WERI-Rb-1 (cell line): Measurements from ENCODE around the gene GALNT18.

Source experiments
- DNase-seq: peaks from one replicate; pipeline ENCODE4 v3.0.0-alpha.2; 2020
- H3K27ac ChIP-seq: fragments of 250-450 bp; sonication (Bioruptor Pico); 2 replicates; pipeline ENCODE4 v1.5.1; 2020; ENCODE audit warnings: mild to moderate bottlenecking, moderate library complexity
- H3K27me3 ChIP-seq: fragments of 250-450 bp; sonication (Bioruptor Pico); 2 replicates; pipeline ENCODE4 v1.5.1; 2021; ENCODE audit warnings: mild to moderate bottlenecking, low read depth, moderate library complexity; ENCODE audit not compliant: insufficient read depth, severe bottlenecking
- H3K36me3 ChIP-seq: fragments of 250-450 bp; sonication (Bioruptor Pico); 2 replicates; pipeline ENCODE4 v1.5.1; 2020; ENCODE audit warnings: mild to moderate bottlenecking, moderate library complexity
- H3K4me3 ChIP-seq: 2 replicates; pipeline ENCODE4 v1.5.1; 2011; ENCODE audit warnings: low read depth, mild to moderate bottlenecking, control low read depth, low read length
- H3K9me3 ChIP-seq: fragments of 250-450 bp; sonication (Bioruptor Pico); 2 replicates; pipeline ENCODE4 v1.5.1; 2021; ENCODE audit warnings: mild to moderate bottlenecking, moderate library complexity; ENCODE audit not compliant: severe bottlenecking
- TF ChIP-seq, protein P1 (sequence below): IDR thresholded peaks from 2 replicates; pipeline ENCODE4 v1.5.1; 2011; ENCODE audit warnings: low read depth, mild to moderate bottlenecking, control low read depth, inconsistent platforms, low read length

The GALNT18 gene

GRCh38 chr11:11445441-11446185 is 176.2 kb downstream of the GALNT18 start:
- no peak for DNase-seq
- Histone ChIP-seq H3K4me3 (no peak overlapping the region), H3K27ac (no peak overlapping the region), H3K36me3 (no peaks in the 10 kb centered on the region), H3K9me3 (no peaks in the 10 kb centered on the region), H3K27me3 (no peaks in the 10 kb centered on the region)
- TF ChIP-seq, protein P1, sequence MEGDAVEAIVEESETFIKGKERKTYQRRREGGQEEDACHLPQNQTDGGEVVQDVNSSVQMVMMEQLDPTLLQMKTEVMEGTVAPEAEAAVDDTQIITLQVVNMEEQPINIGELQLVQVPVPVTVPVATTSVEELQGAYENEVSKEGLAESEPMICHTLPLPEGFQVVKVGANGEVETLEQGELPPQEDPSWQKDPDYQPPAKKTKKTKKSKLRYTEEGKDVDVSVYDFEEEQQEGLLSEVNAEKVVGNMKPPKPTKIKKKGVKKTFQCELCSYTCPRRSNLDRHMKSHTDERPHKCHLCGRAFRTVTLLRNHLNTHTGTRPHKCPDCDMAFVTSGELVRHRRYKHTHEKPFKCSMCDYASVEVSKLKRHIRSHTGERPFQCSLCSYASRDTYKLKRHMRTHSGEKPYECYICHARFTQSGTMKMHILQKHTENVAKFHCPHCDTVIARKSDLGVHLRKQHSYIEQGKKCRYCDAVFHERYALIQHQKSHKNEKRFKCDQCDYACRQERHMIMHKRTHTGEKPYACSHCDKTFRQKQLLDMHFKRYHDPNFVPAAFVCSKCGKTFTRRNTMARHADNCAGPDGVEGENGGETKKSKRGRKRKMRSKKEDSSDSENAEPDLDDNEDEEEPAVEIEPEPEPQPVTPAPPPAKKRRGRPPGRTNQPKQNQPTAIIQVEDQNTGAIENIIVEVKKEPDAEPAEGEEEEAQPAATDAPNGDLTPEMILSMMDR = no peak

GRCh38 chr11:11444804-11445131 is 177.0 kb downstream of the GALNT18 start:
- H3K27ac ChIP-seq = no peak overlapping the region
- DNase-seq = no peak
- TF ChIP-seq, protein P1 = no peak

GRCh38 chr11:11444027-11444803 is 177.6 kb downstream of the GALNT18 start:
- H3K4me3 ChIP-seq = no peak overlapping the region
- DNase-seq = no peak
- TF ChIP-seq, protein P1 = no peak
- H3K36me3 ChIP-seq = no peaks in the 10 kb centered on the region
- no peaks in the 10 kb centered on the region for H3K9me3 ChIP-seq
- no peaks in the 10 kb centered on the region for H3K27me3 ChIP-seq
- H3K27ac ChIP-seq = no peak overlapping the region

More at GRCh38 chr11:11444804-11445131, 177.0 kb downstream of the GALNT18 start:
- H3K27me3 ChIP-seq = no peaks in the 10 kb centered on the region
- no peak overlapping the region for H3K4me3 ChIP-seq
- no peaks in the 10 kb centered on the region for H3K36me3 ChIP-seq
- H3K9me3 ChIP-seq = no peaks in the 10 kb centered on the region

DNA sequence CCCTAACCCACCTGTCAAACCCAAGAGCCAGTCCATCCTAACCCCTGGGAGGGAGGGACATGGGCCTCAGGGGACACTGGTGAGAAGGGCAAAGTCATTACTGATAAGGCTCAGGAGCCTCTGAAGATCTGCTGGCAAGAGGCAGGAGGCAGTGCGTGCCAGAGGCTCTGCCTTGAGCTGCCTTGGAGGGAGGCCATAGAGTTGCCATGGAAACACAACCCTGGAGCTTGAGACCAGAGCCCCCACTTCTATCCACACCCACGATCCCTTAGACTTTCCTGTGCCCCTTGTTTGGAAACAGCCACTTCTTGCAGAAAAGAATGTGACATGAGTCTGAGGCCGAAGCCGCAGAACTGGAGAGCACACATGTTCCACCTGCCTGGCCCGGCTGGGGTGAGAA is 179.0 kb downstream of the GALNT18 start:
- no peak overlapping the region for H3K27ac ChIP-seq
- no peaks in the 10 kb centered on the region for H3K36me3 ChIP-seq
- DNase-seq = no peak
- TF ChIP-seq, protein P1 = no peak
- H3K27me3 ChIP-seq = no peaks in the 10 kb centered on the region
- no peaks in the 10 kb centered on the region for H3K9me3 ChIP-seq
- no peak overlapping the region for H3K4me3 ChIP-seq

DNA sequence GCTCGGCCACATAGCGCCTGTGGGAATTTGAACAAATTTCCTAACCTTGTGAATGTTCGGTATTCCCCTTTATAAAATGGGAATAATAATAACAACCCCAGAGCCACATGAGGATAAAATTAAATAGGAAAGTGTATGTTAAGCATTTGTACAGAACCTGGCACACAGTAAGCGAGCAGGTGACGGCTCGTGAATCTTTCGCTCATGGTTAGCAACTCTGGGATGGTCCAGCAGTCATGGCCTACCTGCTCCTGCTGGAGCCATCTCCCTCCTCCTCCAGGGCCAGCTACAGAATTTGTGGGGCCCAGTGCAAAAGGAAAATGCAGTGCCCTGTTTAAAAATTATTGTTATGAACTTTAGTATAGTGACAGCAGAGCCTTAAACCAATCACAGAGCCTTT is 180.3 kb downstream of the GALNT18 start:
- no peak for DNase-seq
- Histone ChIP-seq H3K36me3 (no peaks in the 10 kb centered on the region), H3K4me3 (no peak overlapping the region), H3K27me3 (no peaks in the 10 kb centered on the region), H3K9me3 (no peaks in the 10 kb centered on the region), H3K27ac (no peak overlapping the region)
- TF ChIP-seq, protein P1 = no peak
